ENCODE measurements around the gene G0S2.

The G0S2 gene

DNA sequence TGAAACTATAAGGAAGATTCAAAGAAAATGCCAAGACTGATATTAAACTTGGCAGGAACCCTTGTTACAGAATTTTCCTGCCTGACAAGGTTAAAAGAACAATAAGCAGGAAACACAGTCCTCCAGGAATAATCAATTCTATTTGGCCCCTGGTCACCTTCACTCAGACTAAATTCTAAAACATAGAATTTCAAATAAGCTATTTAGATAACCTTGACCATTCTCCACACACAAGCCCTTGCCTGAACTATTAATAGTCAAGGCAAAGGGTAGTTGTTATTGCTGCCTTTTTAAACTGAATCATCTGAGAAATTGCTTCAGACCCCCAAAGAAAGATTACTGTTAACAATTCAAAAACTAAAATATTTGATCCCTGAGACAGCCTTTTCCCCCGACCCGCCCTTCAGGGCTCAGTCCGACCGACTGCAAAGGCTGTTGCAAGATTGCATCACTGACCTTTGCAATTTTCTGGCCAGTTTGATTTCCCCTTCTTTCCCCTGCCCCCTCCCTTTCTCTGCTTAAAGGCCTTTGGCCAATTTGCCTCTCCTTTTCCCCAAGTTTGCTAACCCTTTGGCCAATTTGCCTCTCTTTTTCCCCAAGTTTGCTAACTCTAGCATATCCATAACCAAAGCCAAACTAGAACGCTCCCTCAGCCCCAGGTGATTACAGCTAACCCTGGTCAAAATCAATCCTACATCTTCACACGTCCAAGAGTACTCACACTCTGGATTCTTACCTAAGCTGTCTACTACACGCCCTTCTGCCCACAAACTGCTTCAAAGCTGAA, 1.4 kb upstream of the G0S2 start:
- no peak overlapping the region for H3K27ac ChIP-seq (ENCODE audit: extremely low read depth, low read depth, low read length)
- no peaks in the 10 kb centered on the region for H3K36me3 ChIP-seq (ENCODE audit: control insufficient read depth in 2 of 2, insufficient read depth in 1 of 2, low read length in 2 of 2)
- H3K4me1 ChIP-seq (ENCODE audit: control insufficient read depth, insufficient read depth, low read length): no peaks in the 10 kb centered on the region
- H3K4me3 ChIP-seq (ENCODE audit: low read depth, low read length): no peak overlapping the region
- TF ChIP-seq ZNF416 (tag by site-specific recombination; IDR thresholded peaks at IDR 0.05) (no peak), KLF16 (tag by site-specific recombination; IDR thresholded peaks at IDR 0.05) (peak; percentile 29; the same call in 1 of the 2 replicates)
- POLR2A ChIA-PET: no interaction called here
- CTCF ChIA-PET: interaction anchor here (0.7 to 1.4 kb wide), 5 partner anchors 12 to 242 kb away, joined by 4 to 6 read pairs (median 5); partner anchors contain the start of gene LAMB3
- no peaks in the 10 kb centered on the region for H3K9me3 ChIP-seq (ENCODE audit: control insufficient read depth, insufficient read depth, low read depth, low read length)

- peak overlapping the region; percentile 29 for H3K4me3 ChIP-seq (ENCODE audit: low read depth, low read length)
- ChIA-PET CTCF (interaction anchor here (0.6 to 1.5 kb wide), 3 partner anchors 12 to 44 kb away, joined by 3 to 4 read pairs (median 4); partner anchors contain the start of gene LAMB3), POLR2A (interaction anchor here (0.6 to 1.2 kb wide), 2 partner anchors 17 to 23 kb away, joined by 3 to 4 read pairs; no protein-coding TSS in a partner anchor)
Measured at GRCh38 chr1:209675565-209676154, 448 bp downstream of the G0S2 start.

More at GRCh38 chr1:209675565-209676154, 448 bp downstream of the G0S2 start:
- Histone ChIP-seq H3K27ac (ENCODE audit: extremely low read depth, low read depth, low read length) (no peak overlapping the region), H3K36me3 (ENCODE audit: control insufficient read depth in 2 of 2, insufficient read depth in 1 of 2, low read length in 2 of 2) (no peaks in the 10 kb centered on the region), H3K9me3 (ENCODE audit: control insufficient read depth, insufficient read depth, low read depth, low read length) (no peaks in the 10 kb centered on the region), H3K4me1 (ENCODE audit: control insufficient read depth, insufficient read depth, low read length) (no peaks in the 10 kb centered on the region; the same call in 1 of the 2 replicates)
- TF ChIP-seq ZBTB21 (tag by site-specific recombination; IDR thresholded peaks at IDR 0.05): no peak
- peak; percentile 50 for TF ChIP-seq SCRT2 (tag by site-specific recombination; IDR thresholded peaks at IDR 0.05)
- 0 out of 2 replicates have a peak, but pooled peaks have one; percentile 33 for TF ChIP-seq ZNF777 (tag by site-specific recombination; IDR thresholded peaks at IDR 0.05; ENCODE audit: borderline replicate concordance)
- peak; percentile 65; the same call in 1 of the 2 replicates for TF ChIP-seq ZNF600 (tag by site-specific recombination; IDR thresholded peaks at IDR 0.05)
- TF ChIP-seq SP7 (tag by site-specific recombination; IDR thresholded peaks at IDR 0.05): no peak
- peak; percentile 51 for TF ChIP-seq ZNF76 (tag by site-specific recombination; IDR thresholded peaks at IDR 0.05; ENCODE audit: borderline replicate concordance, low read depth)
- TF ChIP-seq ZFHX2 (tag by site-specific recombination; conservative IDR thresholded peaks at IDR 0.05): peak; percentile 66
- 0 out of 2 replicates have a peak, but pooled peaks have one; percentile 3 for TF ChIP-seq ZNF341 (tag by site-specific recombination; IDR thresholded peaks at IDR 0.05; ENCODE audit: low read depth)
- TF ChIP-seq ZNF335 (tag by site-specific recombination; conservative IDR thresholded peaks at IDR 0.05): peak; percentile 5; the same call in 1 of the 2 replicates
- no peak for TF ChIP-seq ZSCAN23 (tag by site-specific recombination; IDR thresholded peaks at IDR 0.05)
- TF ChIP-seq, protein P1, sequence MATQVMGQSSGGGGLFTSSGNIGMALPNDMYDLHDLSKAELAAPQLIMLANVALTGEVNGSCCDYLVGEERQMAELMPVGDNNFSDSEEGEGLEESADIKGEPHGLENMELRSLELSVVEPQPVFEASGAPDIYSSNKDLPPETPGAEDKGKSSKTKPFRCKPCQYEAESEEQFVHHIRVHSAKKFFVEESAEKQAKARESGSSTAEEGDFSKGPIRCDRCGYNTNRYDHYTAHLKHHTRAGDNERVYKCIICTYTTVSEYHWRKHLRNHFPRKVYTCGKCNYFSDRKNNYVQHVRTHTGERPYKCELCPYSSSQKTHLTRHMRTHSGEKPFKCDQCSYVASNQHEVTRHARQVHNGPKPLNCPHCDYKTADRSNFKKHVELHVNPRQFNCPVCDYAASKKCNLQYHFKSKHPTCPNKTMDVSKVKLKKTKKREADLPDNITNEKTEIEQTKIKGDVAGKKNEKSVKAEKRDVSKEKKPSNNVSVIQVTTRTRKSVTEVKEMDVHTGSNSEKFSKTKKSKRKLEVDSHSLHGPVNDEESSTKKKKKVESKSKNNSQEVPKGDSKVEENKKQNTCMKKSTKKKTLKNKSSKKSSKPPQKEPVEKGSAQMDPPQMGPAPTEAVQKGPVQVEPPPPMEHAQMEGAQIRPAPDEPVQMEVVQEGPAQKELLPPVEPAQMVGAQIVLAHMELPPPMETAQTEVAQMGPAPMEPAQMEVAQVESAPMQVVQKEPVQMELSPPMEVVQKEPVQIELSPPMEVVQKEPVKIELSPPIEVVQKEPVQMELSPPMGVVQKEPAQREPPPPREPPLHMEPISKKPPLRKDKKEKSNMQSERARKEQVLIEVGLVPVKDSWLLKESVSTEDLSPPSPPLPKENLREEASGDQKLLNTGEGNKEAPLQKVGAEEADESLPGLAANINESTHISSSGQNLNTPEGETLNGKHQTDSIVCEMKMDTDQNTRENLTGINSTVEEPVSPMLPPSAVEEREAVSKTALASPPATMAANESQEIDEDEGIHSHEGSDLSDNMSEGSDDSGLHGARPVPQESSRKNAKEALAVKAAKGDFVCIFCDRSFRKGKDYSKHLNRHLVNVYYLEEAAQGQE (tag by site-specific recombination; IDR thresholded peaks at IDR 0.05): peak; percentile 68; the same call in 1 of the 2 replicates
- TF ChIP-seq ZBTB17 (tag by site-specific recombination; IDR thresholded peaks at IDR 0.05): peak; percentile 76
- no peak for TF ChIP-seq ZNF692 (tag by site-specific recombination; IDR thresholded peaks at IDR 0.05)
- no peak for TF ChIP-seq ZNF239 (tag by site-specific recombination; IDR thresholded peaks at IDR 0.05)
- TF ChIP-seq, protein P2, sequence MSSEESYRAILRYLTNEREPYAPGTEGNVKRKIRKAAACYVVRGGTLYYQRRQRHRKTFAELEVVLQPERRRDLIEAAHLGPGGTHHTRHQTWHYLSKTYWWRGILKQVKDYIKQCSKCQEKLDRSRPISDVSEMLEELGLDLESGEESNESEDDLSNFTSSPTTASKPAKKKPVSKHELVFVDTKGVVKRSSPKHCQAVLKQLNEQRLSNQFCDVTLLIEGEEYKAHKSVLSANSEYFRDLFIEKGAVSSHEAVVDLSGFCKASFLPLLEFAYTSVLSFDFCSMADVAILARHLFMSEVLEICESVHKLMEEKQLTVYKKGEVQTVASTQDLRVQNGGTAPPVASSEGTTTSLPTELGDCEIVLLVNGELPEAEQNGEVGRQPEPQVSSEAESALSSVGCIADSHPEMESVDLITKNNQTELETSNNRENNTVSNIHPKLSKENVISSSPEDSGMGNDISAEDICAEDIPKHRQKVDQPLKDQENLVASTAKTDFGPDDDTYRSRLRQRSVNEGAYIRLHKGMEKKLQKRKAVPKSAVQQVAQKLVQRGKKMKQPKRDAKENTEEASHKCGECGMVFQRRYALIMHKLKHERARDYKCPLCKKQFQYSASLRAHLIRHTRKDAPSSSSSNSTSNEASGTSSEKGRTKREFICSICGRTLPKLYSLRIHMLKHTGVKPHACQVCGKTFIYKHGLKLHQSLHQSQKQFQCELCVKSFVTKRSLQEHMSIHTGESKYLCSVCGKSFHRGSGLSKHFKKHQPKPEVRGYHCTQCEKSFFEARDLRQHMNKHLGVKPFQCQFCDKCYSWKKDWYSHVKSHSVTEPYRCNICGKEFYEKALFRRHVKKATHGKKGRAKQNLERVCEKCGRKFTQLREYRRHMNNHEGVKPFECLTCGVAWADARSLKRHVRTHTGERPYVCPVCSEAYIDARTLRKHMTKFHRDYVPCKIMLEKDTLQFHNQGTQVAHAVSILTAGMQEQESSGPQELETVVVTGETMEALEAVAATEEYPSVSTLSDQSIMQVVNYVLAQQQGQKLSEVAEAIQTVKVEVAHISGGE (tag by site-specific recombination; conservative IDR thresholded peaks at IDR 0.05; ENCODE audit: low read depth): no peak
- no peak for TF ChIP-seq ZBTB7A (tag by site-specific recombination; IDR thresholded peaks at IDR 0.05; ENCODE audit: low read depth)
- TF ChIP-seq, protein P3, sequence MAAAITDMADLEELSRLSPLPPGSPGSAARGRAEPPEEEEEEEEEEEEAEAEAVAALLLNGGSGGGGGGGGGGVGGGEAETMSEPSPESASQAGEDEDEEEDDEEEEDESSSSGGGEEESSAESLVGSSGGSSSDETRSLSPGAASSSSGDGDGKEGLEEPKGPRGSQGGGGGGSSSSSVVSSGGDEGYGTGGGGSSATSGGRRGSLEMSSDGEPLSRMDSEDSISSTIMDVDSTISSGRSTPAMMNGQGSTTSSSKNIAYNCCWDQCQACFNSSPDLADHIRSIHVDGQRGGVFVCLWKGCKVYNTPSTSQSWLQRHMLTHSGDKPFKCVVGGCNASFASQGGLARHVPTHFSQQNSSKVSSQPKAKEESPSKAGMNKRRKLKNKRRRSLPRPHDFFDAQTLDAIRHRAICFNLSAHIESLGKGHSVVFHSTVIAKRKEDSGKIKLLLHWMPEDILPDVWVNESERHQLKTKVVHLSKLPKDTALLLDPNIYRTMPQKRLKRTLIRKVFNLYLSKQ (tag by site-specific recombination; IDR thresholded peaks at IDR 0.05; ENCODE audit: borderline replicate concordance): no peak
- TF ChIP-seq ZNF114 (tag by site-specific recombination; IDR thresholded peaks at IDR 0.05): no peak
- TF ChIP-seq ZBTB1 (tag by site-specific recombination; IDR thresholded peaks at IDR 0.05): no peak
